Liver (tissue), 9 donors: ENCODE results near the gene IGF2R. TPM values are rescaled to one million over a fixed set of nuclear protein-coding genes. Genes with fewer than 3 reads are reported as not detected.

Source experiments
- DNase-seq: peaks from one replicate; pipeline ENCODE4 v3.0.0-alpha.2; 2017; ENCODE audit warnings: low spot score
- H3K27ac ChIP-seq, 2 donors: one replicate each; pipeline ENCODE4 v1.7.0; 2013; ENCODE audit warnings: inconsistent platforms in 2 of 2, low read length in 2 of 2, control low read depth in 1 of 2, low read depth in 1 of 2, mild to moderate bottlenecking in 1 of 2
- H3K27me3 ChIP-seq, 4 donors: one replicate each; pipeline versions ENCODE4 v1.6.1 to v1.7.0; 2013; ENCODE audit warnings: low read length in 3 of 4, inconsistent platforms in 1 of 4, mild to moderate bottlenecking in 1 of 4, moderate library complexity in 1 of 4; ENCODE audit not compliant: control insufficient read depth in 4 of 4, insufficient read depth in 4 of 4
- H3K36me3 ChIP-seq, 4 donors: one replicate each; pipeline versions ENCODE4 v1.6.1 to v1.7.0; 2013; ENCODE audit warnings: low read length in 3 of 4, mild to moderate bottlenecking in 3 of 4, low read depth in 1 of 4, moderate library complexity in 1 of 4; ENCODE audit not compliant: control insufficient read depth in 4 of 4, insufficient read depth in 3 of 4
- H3K4me1 ChIP-seq, 4 donors: one replicate each; pipeline versions ENCODE4 v1.6.1 to v1.7.0; 2013; ENCODE audit warnings: low read length in 3 of 4, mild to moderate bottlenecking in 3 of 4, moderate library complexity in 1 of 4; ENCODE audit not compliant: control insufficient read depth in 4 of 4, insufficient read depth in 4 of 4
- H3K4me3 ChIP-seq, 3 donors: one replicate each; pipeline versions ENCODE4 v1.6.1 to v1.7.0; 2013; ENCODE audit warnings: low read length in 3 of 3, control low read depth in 1 of 3, low read depth in 1 of 3, mild to moderate bottlenecking in 1 of 3
- H3K9ac ChIP-seq, 2 donors: one replicate each; pipeline ENCODE4 v1.7.0; 2013; ENCODE audit warnings: low read length in 2 of 2, mild to moderate bottlenecking in 2 of 2, moderate library complexity in 2 of 2, control low read depth in 1 of 2, low read depth in 1 of 2
- H3K9me3 ChIP-seq, 4 donors: one replicate each; pipeline versions ENCODE4 v1.6.1 to v1.7.0; 2013; ENCODE audit warnings: low read length in 3 of 4; ENCODE audit not compliant: control insufficient read depth in 4 of 4
- FOXA2 ChIP-seq: IDR thresholded peaks from 2 replicates; pipeline ENCODE4 v1.6.1; 2016; ENCODE audit warnings: antibody characterized with exemption
- HNF4A ChIP-seq, 2 donors: conservative IDR thresholded peaks; 2 replicates each; pipeline ENCODE4 v1.6.1; 2016; ENCODE audit warnings: antibody characterized with exemption in 2 of 2, mild to moderate bottlenecking in 2 of 2
- HNF4G ChIP-seq: IDR thresholded peaks from 2 replicates; pipeline ENCODE4 v1.6.1; 2016; ENCODE audit warnings: antibody characterized with exemption
- REST ChIP-seq: IDR thresholded peaks from 2 replicates; pipeline ENCODE4 v1.6.1; 2016; ENCODE audit warnings: antibody characterized with exemption, mild to moderate bottlenecking
- RXRA ChIP-seq, 2 donors: IDR thresholded peaks; 2 replicates each; pipeline ENCODE4 v1.6.1; 2017 to 2018; ENCODE audit warnings: antibody characterized with exemption in 2 of 2, mild to moderate bottlenecking in 1 of 2
- SP1 ChIP-seq: IDR thresholded peaks from 2 replicates; pipeline ENCODE4 v1.6.1; 2018; ENCODE audit warnings: antibody characterized with exemption, mild to moderate bottlenecking
- YY1 ChIP-seq: IDR thresholded peaks from 2 replicates; pipeline ENCODE4 v1.6.1; 2016; ENCODE audit warnings: antibody characterized with exemption, mild to moderate bottlenecking
- WGBS: extraction: QIAGEN DNeasy Blood & Tissue Kit; methylation state at CpG from one replicate; pipeline ENCODE4 v1.1.7; 2013; 5-methylcytosine and 5-hydroxymethylcytosine counted together
- polyA plus RNA-seq, 2 donors: library from polyadenylated mRNA; stranded (reverse) in 1 of 2; unstranded in 1 of 2; fragments of 200-250 nt in 1 of 2; fragments of >200 nt in 1 of 2; fragmentation: Nextera tagmentation in 1 of 2; extraction: Ambion mirVana in 1 of 2; gene quantifications; one replicate each; pipeline versions ENCODE4 v1.2.1 to v1.2.3, GENCODE V29; 2013 to 2015
- total RNA-seq, 2 donors: library from RNA; depleted of rRNA; stranded (reverse); fragments of >200 nt; gene quantifications; one replicate each; pipeline ENCODE4 v1.2.3, GENCODE V29; 2014
- TF ChIP-seq, protein P1 (sequence below): IDR thresholded peaks from 2 replicates; pipeline ENCODE4 v1.6.1; 2016; ENCODE audit warnings: antibody characterized with exemption
- TF ChIP-seq, protein P2 (sequence below): IDR thresholded peaks from 2 replicates; pipeline ENCODE4 v1.6.1; 2016; ENCODE audit warnings: antibody characterized with exemption
- TF ChIP-seq, protein P3 (sequence below): fragments of 150-350 bp; IDR thresholded peaks from 2 replicates; pipeline ENCODE4 v1.5.1; 2017; ENCODE audit warnings: improper control_type of control experiment, low read depth, low read length; ENCODE audit not compliant: missing input control
- donor health status: healthy.
- donor health status: healthy.
- donor health status: healthy.
- donor health status: healthy.
- donor health status: healthy.

Gene IGF2R
- total and polyA plus RNA-seq, 4 donors: 16.6 to 84.9 (median 45.7) TPM

GRCh38 chr6:160010067-160010466 lies 41.2 kb downstream of the IGF2R start:
- peaks cover 0 to 3% (median 0%) of the 10 kb centered on the region in 4 donors for H3K9me3 ChIP-seq
- H3K27me3 ChIP-seq: no peaks in the 10 kb centered on the region
- WGBS: 88% methylated on average over 8 of the region's 8 CpGs
- TF ChIP-seq HNF4A (conservative IDR thresholded peaks at IDR 0.05) (no peak), RXRA (IDR thresholded peaks at IDR 0.05) (no peak), REST (no peak), YY1 (no peak)
- DNase-seq: no peak
- H3K9ac ChIP-seq: no peak overlapping the region
- H3K4me1 ChIP-seq: peaks cover 0 to 10% (median 2%) of the 10 kb centered on the region in 4 donors
- no peak overlapping the region for H3K4me3 ChIP-seq
- peaks cover 2 to 24% (median 14%) of the 10 kb centered on the region in 4 donors for H3K36me3 ChIP-seq
- no peak overlapping the region for H3K27ac ChIP-seq

DNA sequence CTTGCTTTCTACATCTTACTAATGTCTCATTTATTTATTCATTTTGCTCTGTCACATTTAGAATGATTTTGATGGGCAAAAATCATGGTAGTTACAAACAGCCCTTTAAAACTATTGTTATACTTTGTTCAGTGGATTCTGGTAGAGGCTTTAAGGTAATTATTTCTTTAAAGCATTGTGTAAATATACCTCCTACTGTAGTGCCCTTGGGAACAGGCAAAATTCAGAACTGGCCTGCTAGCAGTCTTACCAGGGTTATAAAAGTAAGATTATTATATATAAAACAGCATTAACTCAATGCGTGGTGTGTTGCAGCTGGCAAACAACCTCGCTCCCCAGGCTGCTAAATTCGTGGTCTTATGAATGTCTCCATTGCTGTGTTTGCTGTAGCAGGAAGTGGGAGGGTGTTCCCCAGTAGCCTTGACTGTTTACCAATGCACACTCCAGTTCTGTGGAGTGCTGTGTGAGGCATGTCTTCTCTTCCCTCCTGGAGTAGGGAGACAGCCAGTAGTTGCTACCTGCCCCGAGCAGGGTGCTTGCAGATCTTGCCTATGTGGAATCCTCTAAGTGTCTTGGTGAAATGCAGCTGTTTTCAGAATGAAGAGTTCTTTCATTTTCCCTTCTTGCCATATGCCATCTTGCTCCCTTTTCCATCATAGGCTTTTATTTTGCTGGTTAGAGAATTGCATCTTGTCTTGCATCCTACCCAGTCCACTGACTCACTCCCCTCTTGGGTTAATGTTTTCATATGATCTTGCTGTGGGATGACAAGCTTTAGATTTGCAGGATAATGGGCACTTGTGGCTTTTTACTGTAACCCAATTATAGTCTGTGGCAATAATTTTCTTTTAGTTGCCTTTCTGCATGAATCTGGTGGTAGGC lies 45.3 kb downstream of the IGF2R start:
- no peak overlapping the region for H3K4me3 ChIP-seq
- H3K9me3 ChIP-seq: no peaks in the 10 kb centered on the region
- WGBS: 71% methylated on average over 4 of the region's 4 CpGs
- H3K36me3 ChIP-seq: peaks cover 2 to 28% (median 22%) of the 10 kb centered on the region in 4 donors
- H3K4me1 ChIP-seq: no peaks in the 10 kb centered on the region
- TF ChIP-seq FOXA2 (no peak), SP1 (no peak), REST (no peak), RXRA (IDR thresholded peaks at IDR 0.05) (no peak), HNF4A (conservative IDR thresholded peaks at IDR 0.05) (no peak), HNF4G (no peak)
- TF ChIP-seq, protein P1, sequence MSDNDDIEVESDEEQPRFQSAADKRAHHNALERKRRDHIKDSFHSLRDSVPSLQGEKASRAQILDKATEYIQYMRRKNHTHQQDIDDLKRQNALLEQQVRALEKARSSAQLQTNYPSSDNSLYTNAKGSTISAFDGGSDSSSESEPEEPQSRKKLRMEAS: no peak
- TF ChIP-seq, protein P2, sequence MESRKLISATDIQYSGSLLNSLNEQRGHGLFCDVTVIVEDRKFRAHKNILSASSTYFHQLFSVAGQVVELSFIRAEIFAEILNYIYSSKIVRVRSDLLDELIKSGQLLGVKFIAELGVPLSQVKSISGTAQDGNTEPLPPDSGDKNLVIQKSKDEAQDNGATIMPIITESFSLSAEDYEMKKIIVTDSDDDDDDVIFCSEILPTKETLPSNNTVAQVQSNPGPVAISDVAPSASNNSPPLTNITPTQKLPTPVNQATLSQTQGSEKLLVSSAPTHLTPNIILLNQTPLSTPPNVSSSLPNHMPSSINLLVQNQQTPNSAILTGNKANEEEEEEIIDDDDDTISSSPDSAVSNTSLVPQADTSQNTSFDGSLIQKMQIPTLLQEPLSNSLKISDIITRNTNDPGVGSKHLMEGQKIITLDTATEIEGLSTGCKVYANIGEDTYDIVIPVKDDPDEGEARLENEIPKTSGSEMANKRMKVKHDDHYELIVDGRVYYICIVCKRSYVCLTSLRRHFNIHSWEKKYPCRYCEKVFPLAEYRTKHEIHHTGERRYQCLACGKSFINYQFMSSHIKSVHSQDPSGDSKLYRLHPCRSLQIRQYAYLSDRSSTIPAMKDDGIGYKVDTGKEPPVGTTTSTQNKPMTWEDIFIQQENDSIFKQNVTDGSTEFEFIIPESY: no peak
- TF ChIP-seq, protein P3, sequence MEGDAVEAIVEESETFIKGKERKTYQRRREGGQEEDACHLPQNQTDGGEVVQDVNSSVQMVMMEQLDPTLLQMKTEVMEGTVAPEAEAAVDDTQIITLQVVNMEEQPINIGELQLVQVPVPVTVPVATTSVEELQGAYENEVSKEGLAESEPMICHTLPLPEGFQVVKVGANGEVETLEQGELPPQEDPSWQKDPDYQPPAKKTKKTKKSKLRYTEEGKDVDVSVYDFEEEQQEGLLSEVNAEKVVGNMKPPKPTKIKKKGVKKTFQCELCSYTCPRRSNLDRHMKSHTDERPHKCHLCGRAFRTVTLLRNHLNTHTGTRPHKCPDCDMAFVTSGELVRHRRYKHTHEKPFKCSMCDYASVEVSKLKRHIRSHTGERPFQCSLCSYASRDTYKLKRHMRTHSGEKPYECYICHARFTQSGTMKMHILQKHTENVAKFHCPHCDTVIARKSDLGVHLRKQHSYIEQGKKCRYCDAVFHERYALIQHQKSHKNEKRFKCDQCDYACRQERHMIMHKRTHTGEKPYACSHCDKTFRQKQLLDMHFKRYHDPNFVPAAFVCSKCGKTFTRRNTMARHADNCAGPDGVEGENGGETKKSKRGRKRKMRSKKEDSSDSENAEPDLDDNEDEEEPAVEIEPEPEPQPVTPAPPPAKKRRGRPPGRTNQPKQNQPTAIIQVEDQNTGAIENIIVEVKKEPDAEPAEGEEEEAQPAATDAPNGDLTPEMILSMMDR: no peak
- H3K27me3 ChIP-seq: no peaks in the 10 kb centered on the region
- no peak overlapping the region for H3K9ac ChIP-seq
- H3K27ac ChIP-seq: no peak overlapping the region
- no peak for DNase-seq
